Keratinocyte (primary cell): ENCODE results near the gene CEP126. TPM values are rescaled to one million over a fixed set of nuclear protein-coding genes. Genes with fewer than 3 reads are reported as not detected.

Experiments used
- DNase-seq: peaks from one replicate; pipeline ENCODE4 v3.0.0-alpha.2; 2011; ENCODE audit warnings: low read depth, missing footprints, low spot score
- FAIRE-seq: peaks from 2 replicates; lab custom pipeline; 2011; peaks lifted over from hg19 to GRCh38; lab: Jason Lieb, UNC
- H2AFZ ChIP-seq: 2 replicates; pipeline ENCODE4 v1.6.0; 2012; ENCODE audit warnings: low read length, control low read depth, inconsistent platforms; ENCODE audit not compliant: control insufficient read depth
- H3K27ac ChIP-seq: 2 replicates; pipeline ENCODE4 v1.5.1; 2011; ENCODE audit warnings: low read length; ENCODE audit not compliant: control insufficient read depth, insufficient read depth
- H3K27me3 ChIP-seq: 3 replicates; pipeline ENCODE4 v1.6.0; 2011; ENCODE audit warnings: low read length; ENCODE audit not compliant: control insufficient read depth, insufficient read depth; ENCODE audit errors: extremely low read depth
- H3K36me3 ChIP-seq, 2 experiments: 2 replicates in 1 of 2; 3 replicates in 1 of 2; pipeline ENCODE4 v1.5.1; 2011; ENCODE audit warnings: low read length in 2 of 2, mild to moderate bottlenecking in 1 of 2; ENCODE audit not compliant: control insufficient read depth in 2 of 2, insufficient read depth in 2 of 2; ENCODE audit errors: extremely low read depth in 1 of 2
- H3K4me1 ChIP-seq: 3 replicates; pipeline ENCODE4 v1.5.1; 2011; ENCODE audit warnings: low read length; ENCODE audit not compliant: control insufficient read depth, insufficient read depth; ENCODE audit errors: extremely low read depth
- H3K4me2 ChIP-seq: 3 replicates; pipeline ENCODE4 v1.6.0; 2011; ENCODE audit warnings: low read depth, low read length; ENCODE audit not compliant: control insufficient read depth, insufficient read depth; ENCODE audit errors: extremely low read depth
- H3K4me3 ChIP-seq, 3 experiments: fragments of 200-600 bp in 1 of 3; sonication (generic) in 1 of 3; 2 replicates in 2 of 3; 3 replicates in 1 of 3; pipeline ENCODE4 v1.5.1; 2011 to 2016; ENCODE audit warnings: low read length in 3 of 3, mild to moderate bottlenecking in 3 of 3, control low read depth in 2 of 3, inconsistent platforms in 1 of 3, low read depth in 1 of 3, mixed read lengths in 1 of 3, mixed run types in 1 of 3, moderate library complexity in 1 of 3; ENCODE audit not compliant: control insufficient read depth in 2 of 3, insufficient read depth in 2 of 3; ENCODE audit errors: extremely low read depth in 1 of 3
- H3K79me2 ChIP-seq: 2 replicates; pipeline ENCODE4 v1.6.0; 2012; ENCODE audit warnings: low read length; ENCODE audit not compliant: control insufficient read depth, insufficient read depth
- H3K9ac ChIP-seq: 3 replicates; pipeline ENCODE4 v1.6.0; 2011; ENCODE audit warnings: low read length; ENCODE audit not compliant: control insufficient read depth, insufficient read depth; ENCODE audit errors: extremely low read depth
- H3K9me1 ChIP-seq: 3 replicates; pipeline ENCODE4 v1.6.0; 2011; ENCODE audit warnings: low read length; ENCODE audit not compliant: control insufficient read depth, insufficient read depth; ENCODE audit errors: extremely low read depth
- H3K9me3 ChIP-seq: 2 replicates; pipeline ENCODE4 v1.5.1; 2012; ENCODE audit warnings: low read depth, low read length; ENCODE audit not compliant: control insufficient read depth
- H4K20me1 ChIP-seq: 3 replicates; pipeline ENCODE4 v1.6.0; 2011; ENCODE audit warnings: low read length; ENCODE audit not compliant: control insufficient read depth, insufficient read depth; ENCODE audit errors: extremely low read depth
- EZH2 ChIP-seq: IDR thresholded peaks from one replicate; pipeline ENCODE4 v1.6.1; 2012; ENCODE audit warnings: inconsistent platforms, mild to moderate bottlenecking, low read length, moderate library complexity
- dilution Hi-C: fragments of 300-500 bp; cut with MboI; formaldehyde crosslinking; loops from one replicate; pipeline ENCODE4 v1.7.0; 2020; ENCODE audit warnings: low sequenced_read_pairs; ENCODE audit not compliant: extremely low pct_ligation_motif_present
- polyA plus RNA-seq, 5 experiments: library from polyadenylated mRNA; depleted of rRNA in 3 of 5; stranded (reverse) in 3 of 5; stranded (forward) in 1 of 5; unstranded in 1 of 5; fragments of >200 nt; gene quantifications; 1 replicate in 1 of 5; 2 replicates in 3 of 5; 3 replicates in 1 of 5; pipeline versions ENCODE4 v1.2.1 to v1.2.3, GENCODE V29; 2011 to 2012; ENCODE audit warnings: missing spikeins in 2 of 5, low read depth in 1 of 5, low replicate concordance in 1 of 5
- TF ChIP-seq, protein P1 (sequence below), 3 experiments: IDR thresholded peaks in 1 of 3; conservative IDR thresholded peaks in 1 of 3; optimal IDR thresholded peaks in 1 of 3; 2 replicates in 2 of 3; 3 replicates in 1 of 3; pipeline versions ENCODE3 to v1.5.1; 2011; ENCODE audit warnings: low read length in 3 of 3, mild to moderate bottlenecking in 3 of 3, moderate library complexity in 2 of 3, control low read depth in 1 of 3, inconsistent platforms in 1 of 3; ENCODE audit not compliant: insufficient read depth in 2 of 3; ENCODE audit errors: extremely low read depth in 1 of 3

The CEP126 gene
- polyA plus RNA-seq, 1 donor (not counting 4 experiments of a cell fraction or from before 2014, with no cell fraction given) = 3.4 TPM

GRCh38 chr11:101944923-101945322, 30.1 kb downstream of the CEP126 start:
- H3K4me2 ChIP-seq = no peak overlapping the region
- TF ChIP-seq, protein P1, sequence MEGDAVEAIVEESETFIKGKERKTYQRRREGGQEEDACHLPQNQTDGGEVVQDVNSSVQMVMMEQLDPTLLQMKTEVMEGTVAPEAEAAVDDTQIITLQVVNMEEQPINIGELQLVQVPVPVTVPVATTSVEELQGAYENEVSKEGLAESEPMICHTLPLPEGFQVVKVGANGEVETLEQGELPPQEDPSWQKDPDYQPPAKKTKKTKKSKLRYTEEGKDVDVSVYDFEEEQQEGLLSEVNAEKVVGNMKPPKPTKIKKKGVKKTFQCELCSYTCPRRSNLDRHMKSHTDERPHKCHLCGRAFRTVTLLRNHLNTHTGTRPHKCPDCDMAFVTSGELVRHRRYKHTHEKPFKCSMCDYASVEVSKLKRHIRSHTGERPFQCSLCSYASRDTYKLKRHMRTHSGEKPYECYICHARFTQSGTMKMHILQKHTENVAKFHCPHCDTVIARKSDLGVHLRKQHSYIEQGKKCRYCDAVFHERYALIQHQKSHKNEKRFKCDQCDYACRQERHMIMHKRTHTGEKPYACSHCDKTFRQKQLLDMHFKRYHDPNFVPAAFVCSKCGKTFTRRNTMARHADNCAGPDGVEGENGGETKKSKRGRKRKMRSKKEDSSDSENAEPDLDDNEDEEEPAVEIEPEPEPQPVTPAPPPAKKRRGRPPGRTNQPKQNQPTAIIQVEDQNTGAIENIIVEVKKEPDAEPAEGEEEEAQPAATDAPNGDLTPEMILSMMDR (optimal IDR thresholded peaks at IDR 0.05 in 1 of 3, IDR thresholded peaks at IDR 0.05 in 1 of 3, conservative IDR thresholded peaks at IDR 0.05 in 1 of 3; ENCODE audit: extremely low read depth in 1 of 3, insufficient read depth in 2 of 3, low read length in 3 of 3) = no peak
- no peak for TF ChIP-seq EZH2
- dilution Hi-C loops = no loop called here
- no peaks in the 10 kb centered on the region for H3K9me1 ChIP-seq
- FAIRE-seq = no peak
- H3K9me3 ChIP-seq = no peaks in the 10 kb centered on the region
- H3K27ac ChIP-seq = no peak overlapping the region
- no peak overlapping the region for H3K9ac ChIP-seq
- H3K27me3 ChIP-seq = no peaks in the 10 kb centered on the region
- H2AFZ ChIP-seq = no peak overlapping the region
- no peak overlapping the region for H3K4me3 ChIP-seq
- DNase-seq = no peak
- H3K36me3 ChIP-seq = no peaks in the 10 kb centered on the region
- H4K20me1 ChIP-seq = no peaks in the 10 kb centered on the region
- H3K79me2 ChIP-seq = no peaks in the 10 kb centered on the region
- H3K4me1 ChIP-seq = no peaks in the 10 kb centered on the region

GRCh38 chr11:101945448-101945847, 30.6 kb downstream of the CEP126 start:
- H3K4me2 ChIP-seq = no peak overlapping the region
- TF ChIP-seq, protein P1 (optimal IDR thresholded peaks at IDR 0.05 in 1 of 3, IDR thresholded peaks at IDR 0.05 in 1 of 3, conservative IDR thresholded peaks at IDR 0.05 in 1 of 3; ENCODE audit: extremely low read depth in 1 of 3, insufficient read depth in 2 of 3, low read length in 3 of 3) = no peak
- TF ChIP-seq EZH2 = no peak
- H4K20me1 ChIP-seq = no peaks in the 10 kb centered on the region
- H3K27ac ChIP-seq = no peak overlapping the region
- dilution Hi-C loops = no loop called here
- DNase-seq = no peak
- H3K36me3 ChIP-seq = no peaks in the 10 kb centered on the region
- H3K27me3 ChIP-seq = no peaks in the 10 kb centered on the region
- no peak overlapping the region for H3K9ac ChIP-seq
- H3K9me1 ChIP-seq = no peaks in the 10 kb centered on the region
- no peaks in the 10 kb centered on the region for H3K4me1 ChIP-seq
- H3K79me2 ChIP-seq = no peaks in the 10 kb centered on the region
- no peak overlapping the region for H3K4me3 ChIP-seq
- FAIRE-seq = no peak
- no peaks in the 10 kb centered on the region for H3K9me3 ChIP-seq
- H2AFZ ChIP-seq = no peak overlapping the region
